HepG2 (cell line): ENCODE results near the gene AMBRA1. TPM values are rescaled to one million over a fixed set of nuclear protein-coding genes. Genes with fewer than 3 reads are reported as not detected.

Experiments used
- ARNTL ChIP-seq: sonication (generic); formaldehyde crosslinking; IDR thresholded peaks from 2 replicates; pipeline ENCODE4 v1.4.0; 2020; ENCODE audit warnings: mild to moderate bottlenecking, missing genetic modification reagents
- ASH2L ChIP-seq: fragments of 300-600, 200-600 bp; sonication (generic); IDR thresholded peaks from 2 replicates; pipeline ENCODE4 v1.7.0; 2017; ENCODE audit warnings: low read depth, mild to moderate bottlenecking, moderate library complexity, mixed read lengths, low read length; ENCODE audit not compliant: insufficient read length
- ATM ChIP-seq: fragments of 450-650 bp; IDR thresholded peaks from 2 replicates; pipeline ENCODE4 v1.7.1; 2017; ENCODE audit warnings: mild to moderate bottlenecking, borderline replicate concordance
- BCL6 ChIP-seq: IDR thresholded peaks from 2 replicates; pipeline ENCODE4 v1.6.1; 2016; ENCODE audit warnings: missing genetic modification reagents, missing compliant biosample characterization
- CTCF ChIP-seq: sonication (generic); formaldehyde crosslinking; IDR thresholded peaks from 2 replicates; pipeline ENCODE4 v1.5.0; 2020; ENCODE audit warnings: mild to moderate bottlenecking, missing genetic modification reagents, moderate library complexity
- KLF6 ChIP-seq: IDR thresholded peaks from 2 replicates; pipeline ENCODE4 v1.8.0; 2016; ENCODE audit warnings: missing biosample characterization, missing genetic modification reagents
- LCORL ChIP-seq, 2 experiments: fragments of 450-650 bp in 1 of 2; sonication (generic) in 1 of 2; formaldehyde crosslinking in 1 of 2; IDR thresholded peaks; 2 replicates each; pipeline versions ENCODE4 v1.5.0 to v1.6.1; 2017 to 2020; ENCODE audit warnings: antibody characterized with exemption in 1 of 2, missing genetic modification reagents in 1 of 2
- MAX ChIP-seq: IDR thresholded peaks from 2 replicates; pipeline ENCODE4 v1.6.1; 2012; ENCODE audit warnings: inconsistent platforms
- MLX ChIP-seq: IDR thresholded peaks from 2 replicates; pipeline ENCODE4 v1.6.1; 2016
- NAIF1 ChIP-seq: sonication (generic); formaldehyde crosslinking; IDR thresholded peaks from 2 replicates; pipeline ENCODE4 v1.5.0; 2020; ENCODE audit warnings: mild to moderate bottlenecking, missing genetic modification reagents, borderline replicate concordance
- NFYB ChIP-seq: sonication (generic); formaldehyde crosslinking; IDR thresholded peaks from 2 replicates; pipeline ENCODE4 v1.4.0; 2020; ENCODE audit warnings: missing genetic modification reagents
- RELA ChIP-seq: sonication (generic); formaldehyde crosslinking; IDR thresholded peaks from 2 replicates; pipeline ENCODE4 v1.4.0; 2020; ENCODE audit warnings: missing genetic modification reagents
- SIN3A ChIP-seq: IDR thresholded peaks from 2 replicates; pipeline ENCODE4 v1.6.1; 2011; ENCODE audit warnings: low read depth, mild to moderate bottlenecking, control low read depth, low read length, borderline replicate concordance
- SKI ChIP-seq: fragments of 450-650 bp; IDR thresholded peaks from one replicate; pipeline ENCODE4 v1.6.1; 2018; ENCODE audit warnings: mild to moderate bottlenecking; ENCODE audit not compliant: partially characterized antibody
- TBP ChIP-seq: sonication (generic); formaldehyde crosslinking; IDR thresholded peaks from 2 replicates; pipeline ENCODE4 v1.5.0; 2020; ENCODE audit warnings: missing genetic modification reagents
- TCF7 ChIP-seq: sonication (generic); IDR thresholded peaks from 2 replicates; pipeline ENCODE4 v1.6.1; 2016; ENCODE audit warnings: antibody characterized with exemption, low read depth
- ZFP36L1 ChIP-seq: sonication (generic); formaldehyde crosslinking; IDR thresholded peaks from 2 replicates; pipeline ENCODE4 v1.8.0; 2022; ENCODE audit warnings: mild to moderate bottlenecking, missing genetic modification reagents, moderate library complexity
- ZNF597 ChIP-seq: sonication (generic); formaldehyde crosslinking; IDR thresholded peaks from 2 replicates; pipeline ENCODE4 v1.5.0; 2020; ENCODE audit warnings: missing genetic modification reagents
- ZSCAN12 ChIP-seq: sonication (generic); formaldehyde crosslinking; IDR thresholded peaks from 2 replicates; pipeline ENCODE4 v1.9.0; 2021; ENCODE audit warnings: mild to moderate bottlenecking, missing genetic modification reagents
- polyA plus RNA-seq, 8 experiments: library from polyadenylated mRNA; depleted of rRNA in 3 of 8; stranded (reverse) in 7 of 8; unstranded in 1 of 8; fragments of >200 nt; fragmentation: Illumina TruSeq in 4 of 8; extraction: Trizol in 4 of 8; gene quantifications; 2 replicates each; pipeline versions ENCODE4 v1.2.1 to v1.2.3, GENCODE V29; 2011 to 2016; ENCODE audit warnings: low read depth in 4 of 8, missing spikeins in 1 of 8, mixed read lengths in 1 of 8; ENCODE audit not compliant: insufficient read depth in 1 of 8
- total RNA-seq, 5 experiments: library from RNA; depleted of rRNA; stranded (reverse); fragments of >200 nt; fragmentation: Illumina TruSeq; extraction: Trizol; gene quantifications; 2 replicates each; pipeline ENCODE4 v1.2.3, GENCODE V29; 2016; ENCODE audit warnings: low read depth in 1 of 5
- TF ChIP-seq, protein P1 (sequence below), 2 experiments: fragments of 450-650 bp in 1 of 2; sonication (generic) in 1 of 2; formaldehyde crosslinking; IDR thresholded peaks; 2 replicates each; pipeline versions ENCODE4 v1.5.0 to v1.8.0; 2020 to 2022; ENCODE audit warnings: mild to moderate bottlenecking in 1 of 2, missing genetic modification reagents in 1 of 2
- TF ChIP-seq, protein P2 (sequence below): sonication (generic); formaldehyde crosslinking; IDR thresholded peaks from 2 replicates; pipeline ENCODE4 v1.5.1; 2020; ENCODE audit warnings: mild to moderate bottlenecking, missing genetic modification reagents, borderline replicate concordance
- TF ChIP-seq, protein P3 (sequence below): sonication (generic); formaldehyde crosslinking; IDR thresholded peaks from 2 replicates; pipeline ENCODE4 v1.5.0; 2020; ENCODE audit warnings: missing genetic modification reagents

The AMBRA1 gene
- total and polyA plus RNA-seq, 2 of the 13 experiments (the other 11 are each of a cell fraction or from before 2014, with no cell fraction given): 15.7 to 26.0 TPM

GRCh38 chr11:46554213-46555147 is 39.3 kb downstream of the AMBRA1 start (continued):
- TF ChIP-seq CTCF (CRISPR knock-in tag) (no peak), RELA (CRISPR knock-in tag) (no peak), SKI (peak; percentile 63), MAX (no peak), LCORL (IDR thresholded peaks at IDR 0.05) (peak; percentile 98), LCORL (CRISPR knock-in tag; IDR thresholded peaks at IDR 0.05) (0 out of 2 replicates have a peak, but pooled peaks have one; percentile 41), TBP (CRISPR knock-in tag) (no peak), SIN3A (0 out of 2 replicates have a peak, but pooled peaks have one; percentile 27), NFYB (CRISPR knock-in tag) (no peak), ASH2L (peak; percentile 87), ZSCAN12 (no peak), NAIF1 (CRISPR knock-in tag) (no peak; the same call in 1 of the 2 replicates), KLF6 (no peak), ATM (peak; percentile 88; the same call in 1 of the 2 replicates), BCL6 (peak; percentile 98), ZFP36L1 (peak; percentile 35; the same call in 1 of the 2 replicates), ZNF597 (CRISPR knock-in tag) (no peak), TCF7 (peak; percentile 97), MLX (CRISPR knock-in tag) (0 out of 2 replicates have a peak, but pooled peaks have one; percentile 17), ARNTL (CRISPR knock-in tag) (no peak)
- TF ChIP-seq, protein P1, sequence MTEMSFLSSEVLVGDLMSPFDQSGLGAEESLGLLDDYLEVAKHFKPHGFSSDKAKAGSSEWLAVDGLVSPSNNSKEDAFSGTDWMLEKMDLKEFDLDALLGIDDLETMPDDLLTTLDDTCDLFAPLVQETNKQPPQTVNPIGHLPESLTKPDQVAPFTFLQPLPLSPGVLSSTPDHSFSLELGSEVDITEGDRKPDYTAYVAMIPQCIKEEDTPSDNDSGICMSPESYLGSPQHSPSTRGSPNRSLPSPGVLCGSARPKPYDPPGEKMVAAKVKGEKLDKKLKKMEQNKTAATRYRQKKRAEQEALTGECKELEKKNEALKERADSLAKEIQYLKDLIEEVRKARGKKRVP (CRISPR knock-in tag; IDR thresholded peaks at IDR 0.05): peak in 1 of 2 experiments; percentile 87; a peak in 2 of 4 replicates
- TF ChIP-seq, protein P2, sequence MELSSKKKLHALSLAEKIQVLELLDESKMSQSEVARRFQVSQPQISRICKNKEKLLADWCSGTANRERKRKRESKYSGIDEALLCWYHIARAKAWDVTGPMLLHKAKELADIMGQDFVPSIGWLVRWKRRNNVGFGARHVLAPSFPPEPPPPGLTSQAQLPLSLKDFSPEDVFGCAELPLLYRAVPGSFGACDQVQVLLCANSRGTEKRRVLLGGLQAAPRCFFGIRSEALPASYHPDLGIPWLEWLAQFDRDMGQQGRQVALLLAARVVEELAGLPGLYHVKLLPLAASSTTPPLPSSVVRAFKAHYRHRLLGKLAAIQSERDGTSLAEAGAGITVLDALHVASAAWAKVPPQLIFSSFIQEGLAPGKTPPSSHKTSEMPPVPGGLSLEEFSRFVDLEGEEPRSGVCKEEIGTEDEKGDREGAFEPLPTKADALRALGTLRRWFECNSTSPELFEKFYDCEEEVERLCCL (CRISPR knock-in tag): no peak
- TF ChIP-seq, protein P3, sequence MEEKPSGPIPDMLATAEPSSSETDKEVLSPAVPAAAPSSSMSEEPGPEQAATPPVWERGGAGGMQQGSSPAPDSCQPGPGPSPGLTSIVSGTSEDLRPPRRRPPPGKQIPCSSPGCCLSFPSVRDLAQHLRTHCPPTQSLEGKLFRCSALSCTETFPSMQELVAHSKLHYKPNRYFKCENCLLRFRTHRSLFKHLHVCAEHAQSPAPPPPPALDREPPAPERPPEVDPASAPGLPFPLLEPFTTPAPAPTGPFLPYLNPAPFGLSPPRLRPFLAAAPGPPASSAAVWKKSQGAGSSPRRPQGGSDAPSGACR: no peak
